NCI-H82 treated with DMSO at 0.1 percent for 48 hours (cell line): ENCODE data around the gene ATP2B2.

ENCODE experiments used
- DNase-seq: peaks from one replicate; lab custom pipeline; 2025; ENCODE audit not compliant: unreplicated experiment; lab: John Stamatoyannopoulos, UW

ATP2B2 gene

GRCh38 chr3:10453431-10454163, 51.8 kb downstream of the ATP2B2 start:
- DNase-seq: no peak

GRCh38 chr3:10450494-10451440, 54.6 kb downstream of the ATP2B2 start:
- DNase-seq: no peak

- DNase-seq: no peak
Measured at GRCh38 chr3:10449436-10449835, 56.0 kb downstream of the ATP2B2 start.

DNA sequence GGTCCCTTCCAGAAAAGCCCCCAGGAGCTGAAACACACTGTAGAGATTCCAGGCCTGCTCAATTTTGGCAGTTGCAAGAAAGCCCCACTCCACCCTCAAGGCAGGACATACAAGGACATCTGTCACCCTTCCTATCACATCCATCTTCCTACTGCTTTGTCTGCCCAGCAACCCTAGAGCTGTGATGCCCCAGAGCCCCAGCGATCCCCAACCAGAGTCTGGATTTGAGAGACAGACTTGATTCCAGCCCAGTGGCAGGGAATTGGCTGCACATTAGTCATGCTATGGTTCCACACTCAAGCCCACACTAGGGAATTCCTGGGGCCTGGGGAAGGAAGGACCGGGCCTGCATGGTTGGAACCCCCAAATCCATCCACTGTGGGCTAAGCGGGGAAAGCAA, 56.8 kb downstream of the ATP2B2 start:
- no peak for DNase-seq

DNA sequence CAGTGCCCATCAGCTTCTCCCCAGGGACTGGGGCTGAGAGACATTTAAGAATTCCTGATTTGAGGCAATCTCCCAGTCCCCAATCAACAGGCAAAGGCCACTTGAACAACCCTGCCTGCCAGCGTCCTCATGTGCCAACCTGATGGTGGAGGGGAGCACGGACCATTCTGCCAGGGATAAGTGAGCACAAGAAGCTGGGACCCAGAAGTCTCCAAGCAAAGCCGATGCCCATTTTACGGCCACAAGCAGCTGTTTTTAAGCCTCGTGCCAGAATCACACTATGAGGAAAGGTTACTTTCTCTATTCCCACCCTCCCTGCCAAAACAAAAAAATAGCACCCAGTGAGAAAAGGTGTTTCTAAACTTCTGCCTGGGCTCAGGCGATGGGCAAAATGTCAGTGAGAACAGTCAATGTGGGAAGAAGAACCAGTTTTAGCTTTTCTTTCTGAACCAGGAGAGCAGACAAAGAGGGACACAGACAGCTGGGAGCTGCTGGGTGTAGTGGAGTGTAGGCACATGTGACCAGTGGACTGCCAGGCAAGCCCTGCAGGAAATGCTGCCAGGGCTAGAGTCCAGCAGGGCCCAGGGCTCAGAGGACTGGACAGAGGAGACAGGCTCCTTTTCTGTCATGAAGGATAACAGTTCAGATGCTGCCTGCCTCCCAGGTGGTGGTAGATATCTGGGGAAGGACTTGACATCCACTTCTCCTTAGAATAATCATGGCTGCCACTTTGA, 57.7 kb downstream of the ATP2B2 start:
- DNase-seq: no peak

GRCh38 chr3:10447110-10447509, 58.3 kb downstream of the ATP2B2 start:
- no peak for DNase-seq

DNA sequence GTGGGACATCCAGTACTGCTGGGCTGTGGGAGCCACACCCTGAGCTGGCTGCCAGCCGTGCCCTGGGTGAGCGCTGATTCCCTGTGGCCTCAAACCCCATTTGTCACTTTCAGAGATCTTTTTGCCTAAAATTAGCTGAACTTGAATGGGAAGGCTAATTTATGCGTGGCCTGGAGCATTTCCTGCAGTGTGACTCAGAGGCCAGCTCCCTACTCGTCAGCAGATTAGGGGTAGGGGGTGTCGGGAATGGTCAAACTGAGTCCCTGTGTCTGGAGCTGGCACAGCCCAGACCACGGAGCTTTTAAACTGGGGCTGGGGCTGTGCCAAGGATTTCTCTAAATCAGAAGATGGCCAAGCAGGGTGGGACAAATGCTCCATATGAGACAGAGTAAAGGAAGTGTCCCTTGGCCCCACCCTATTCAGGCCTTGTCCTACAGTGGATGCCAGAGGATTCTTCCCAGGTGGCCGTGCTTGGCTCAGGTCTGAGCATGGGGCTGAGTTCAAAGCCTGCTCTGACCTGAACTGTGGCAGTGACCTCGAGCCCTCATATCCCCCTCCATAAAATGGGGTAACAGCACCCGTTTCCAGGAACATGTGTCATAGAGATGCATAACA, 59.7 kb downstream of the ATP2B2 start:
- no peak for DNase-seq

DNA sequence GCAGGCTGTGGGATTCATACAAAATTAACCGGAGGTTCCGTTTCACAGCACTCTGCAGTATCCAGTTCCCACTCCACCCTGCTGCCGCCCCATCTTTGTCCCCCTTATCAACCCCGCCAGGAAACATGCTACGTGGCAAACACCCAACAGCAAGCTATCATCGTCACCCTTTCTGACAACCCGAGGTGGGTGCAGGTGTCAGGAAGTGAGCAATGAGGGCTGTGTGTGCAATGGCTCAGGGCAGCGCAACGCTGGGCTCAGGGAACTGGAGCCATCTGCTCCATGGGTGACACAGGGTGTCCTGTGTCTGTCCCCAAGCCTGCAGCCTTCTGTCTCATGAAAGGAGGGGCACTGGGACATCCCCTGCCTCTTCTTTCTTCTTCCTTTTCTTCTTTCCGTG, 60.9 kb downstream of the ATP2B2 start:
- no peak for DNase-seq

- DNase-seq: no peak
Measured at GRCh38 chr3:10444110-10444429, 61.3 kb downstream of the ATP2B2 start.

- DNase-seq: no peak
Measured at GRCh38 chr3:10443272-10444109, 61.9 kb downstream of the ATP2B2 start.

DNA sequence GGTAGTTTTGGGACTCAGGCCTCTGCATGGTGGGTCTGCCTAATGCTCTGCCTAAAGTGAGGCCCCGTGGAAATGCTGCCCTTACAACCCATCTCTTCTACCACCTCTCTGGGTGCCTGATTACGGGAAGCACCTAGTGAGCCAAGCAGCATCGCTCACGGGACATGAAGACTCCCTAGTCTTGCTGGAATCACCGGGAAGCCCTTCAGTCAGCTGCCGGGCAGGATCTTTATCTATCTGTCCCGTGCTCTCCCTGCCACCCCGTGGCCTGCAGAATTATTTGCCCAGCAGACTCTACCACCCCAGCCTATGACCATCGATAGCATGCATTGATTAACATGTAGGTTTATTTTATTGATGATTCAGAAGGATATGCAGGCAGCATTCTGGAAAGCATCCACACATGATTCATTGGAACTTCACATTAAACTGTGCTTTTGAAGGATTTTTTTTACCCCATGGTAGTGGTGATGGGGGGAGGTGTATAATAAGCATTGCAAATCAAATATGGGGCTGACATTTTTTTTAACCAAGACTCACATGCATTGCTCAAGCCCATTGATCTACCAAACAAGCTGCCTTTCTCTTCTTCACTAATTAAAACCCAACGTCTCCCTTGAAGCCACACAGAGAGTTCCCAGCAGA, 63.1 kb downstream of the ATP2B2 start:
- no peak for DNase-seq

DNA sequence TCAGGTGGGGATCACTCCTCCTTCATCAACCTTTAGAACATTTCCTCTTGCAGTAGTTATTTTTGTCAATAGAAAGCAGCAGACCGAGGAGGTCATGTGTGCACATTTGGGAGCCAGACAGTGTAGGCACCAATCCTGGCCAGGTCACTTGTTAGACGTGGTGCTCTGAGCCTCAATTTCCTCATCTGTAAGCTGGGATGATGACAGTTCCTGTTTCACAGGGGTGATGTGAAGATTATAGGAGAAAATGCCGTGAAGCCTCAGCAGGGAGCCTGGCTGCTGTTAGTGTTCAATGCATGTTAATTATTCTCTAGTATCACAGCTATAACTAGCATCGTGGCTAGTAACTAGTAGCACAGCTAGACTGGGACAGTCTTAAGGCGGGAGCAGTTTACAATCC, 64.7 kb downstream of the ATP2B2 start:
- no peak for DNase-seq

- no peak for DNase-seq
Measured at GRCh38 chr3:10438902-10439610, 66.3 kb downstream of the ATP2B2 start.

GRCh38 chr3:10437995-10438901, 67.1 kb downstream of the ATP2B2 start:
- DNase-seq: no peak

DNA sequence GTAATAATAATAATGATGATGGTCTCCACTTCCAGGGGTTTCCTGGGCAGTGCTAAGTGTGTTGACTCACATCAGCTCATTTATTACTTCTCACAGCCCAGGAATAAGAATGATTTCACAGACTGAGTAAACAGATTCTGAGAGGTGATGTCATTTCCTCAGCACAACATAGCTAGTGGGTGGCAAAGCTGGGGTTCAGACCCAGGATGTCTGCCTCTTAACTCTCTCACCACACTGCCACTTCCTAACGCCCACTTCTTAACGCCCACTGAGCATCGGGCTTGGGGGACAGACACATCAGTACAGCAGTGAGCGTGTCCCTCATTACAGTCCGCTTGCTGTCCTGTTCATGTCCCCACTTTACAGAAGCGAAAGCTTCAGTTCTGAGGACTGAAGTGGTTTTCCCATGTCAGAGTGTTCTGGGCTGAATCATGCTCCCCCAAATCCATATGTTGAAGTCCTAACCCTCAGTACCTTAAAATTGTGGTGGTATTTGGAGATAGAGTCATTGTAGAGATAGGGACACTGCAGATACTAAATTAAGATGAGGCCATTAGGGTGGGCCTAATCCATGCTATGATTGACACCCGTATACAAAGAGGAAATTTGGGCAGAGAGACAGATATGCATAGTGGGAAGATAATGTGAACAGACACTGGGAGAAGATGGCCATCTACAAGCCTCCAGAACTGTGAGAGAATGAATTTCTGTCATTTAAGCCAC, 68.0 kb downstream of the ATP2B2 start:
- DNase-seq: no peak

GRCh38 chr3:10435850-10436249, 69.5 kb downstream of the ATP2B2 start:
- no peak for DNase-seq

DNA sequence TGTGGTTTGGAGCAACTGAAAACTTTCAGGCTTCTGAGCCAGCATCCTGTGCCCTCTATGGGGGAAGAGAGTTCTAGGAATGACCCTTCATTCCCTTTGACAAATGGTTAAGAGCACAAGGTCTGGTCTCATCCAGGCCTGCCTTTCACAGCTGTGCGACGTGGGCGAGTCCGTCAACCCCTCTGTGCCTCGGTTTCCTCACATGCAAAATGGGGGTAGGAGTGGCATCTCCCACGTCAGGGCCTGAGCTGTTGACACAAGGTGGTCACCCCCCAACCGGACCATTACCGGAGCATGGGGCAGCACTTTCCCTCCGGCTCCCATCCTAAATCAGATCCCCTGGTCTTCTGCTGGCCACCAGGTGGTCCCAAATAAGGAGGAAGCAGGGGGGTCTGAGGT, 70.4 kb downstream of the ATP2B2 start:
- no peak for DNase-seq
